ENCODE measurements around the gene ZNF597.
"Not testable (repeated sequence)": the region's sequence is repeated elsewhere in the genome, so short reads cannot be mapped to it uniquely, and the experiment has no call there.

- not testable (repeated sequence) for TF ChIP-seq CTCF (IDR thresholded peaks at IDR 0.05); ZFX (IDR thresholded peaks at IDR 0.05; ENCODE audit: borderline replicate concordance)
Observed at GRCh38 chr16:3474870-3475269, 31.6 kb upstream of the ZNF597 start.

Data from 22Rv1 (cell line).